GM18498 (cell line): ENCODE data around the gene CLEC1A.

Experiments used
- ATAC-seq: cut with Tn5 transposase; IDR thresholded peaks from one replicate; pipeline ENCODE4 v1.9.1; 2021; ENCODE audit warnings: mild to moderate bottlenecking, moderate library complexity; ENCODE audit not compliant: unreplicated experiment

Gene CLEC1A

GRCh38 chr12:10101648-10102220, 2.9 kb upstream of the CLEC1A start:
- ATAC-seq = no peak

- ATAC-seq = no peak
Measured at GRCh38 chr12:10101042-10101579, 2.3 kb upstream of the CLEC1A start.

- ATAC-seq = no peak
Measured at GRCh38 chr12:10097521-10097920, 1.3 kb downstream of the CLEC1A start.

DNA sequence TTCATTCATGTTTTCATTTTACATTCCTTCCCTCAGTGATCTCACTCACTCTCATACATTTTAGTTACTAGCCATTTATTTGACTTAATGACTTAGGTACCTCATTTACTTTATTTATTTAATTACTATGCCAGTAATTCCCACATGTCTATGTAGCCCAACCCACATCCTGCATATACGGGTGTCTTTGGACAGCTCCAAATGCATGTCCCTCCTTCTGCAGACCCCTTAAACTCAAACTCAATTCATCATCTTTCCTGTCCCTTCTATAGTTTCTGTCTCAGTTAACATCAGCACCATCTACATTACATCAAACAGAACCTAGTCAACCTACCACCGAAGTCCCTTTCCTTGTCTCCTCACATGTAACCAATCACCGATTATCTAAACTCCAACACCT, 2.8 kb downstream of the CLEC1A start:
- no peak for ATAC-seq

- ATAC-seq = no peak
Measured at GRCh38 chr12:10094646-10095395, 4.0 kb downstream of the CLEC1A start.

DNA sequence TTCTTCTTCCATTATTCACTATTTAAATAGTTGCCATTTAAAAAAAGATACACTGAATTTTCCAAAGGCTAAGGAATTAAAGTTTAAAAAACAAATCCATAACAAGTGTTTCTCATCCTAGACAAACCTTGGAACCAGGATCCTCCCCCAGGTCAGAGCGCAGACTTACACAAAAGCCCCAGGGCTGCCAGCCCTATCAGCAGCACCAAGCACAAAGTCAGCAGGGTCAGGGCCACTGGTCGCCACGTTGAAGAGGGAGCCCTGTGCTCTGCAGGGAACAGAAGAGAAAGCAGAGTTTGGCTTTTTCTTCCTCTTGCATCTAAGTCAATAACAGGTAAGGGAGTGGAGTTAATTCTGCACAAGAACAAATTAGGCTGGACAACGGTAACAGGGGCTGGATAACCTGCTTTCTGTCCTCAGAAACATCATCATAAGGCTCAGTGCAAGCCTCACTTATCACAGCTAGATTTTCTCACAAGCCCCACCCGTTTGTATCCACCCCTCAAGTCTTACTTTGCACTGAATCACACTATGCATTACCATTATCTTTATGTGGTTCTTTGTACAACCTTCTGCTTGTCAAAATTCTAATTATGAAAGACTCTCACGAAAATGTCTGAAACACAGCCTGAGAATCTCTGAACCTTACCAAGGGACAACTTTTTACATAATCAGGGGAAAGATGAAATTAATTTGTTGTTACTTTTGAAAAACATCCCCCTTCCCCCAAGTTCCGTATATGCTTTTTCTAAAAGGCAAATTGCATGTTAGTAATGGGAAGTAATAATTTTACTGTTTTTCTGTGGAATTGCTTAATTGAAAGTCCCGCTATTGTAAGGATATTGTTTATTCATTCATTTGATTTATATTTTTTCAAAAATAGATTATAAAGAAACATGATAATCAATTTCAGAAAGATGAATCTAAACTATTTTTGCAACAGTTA, 9.6 kb downstream of the CLEC1A start:
- no peak for ATAC-seq

- ATAC-seq = no peak
Measured at GRCh38 chr12:10088031-10088430, 10.8 kb downstream of the CLEC1A start.

DNA sequence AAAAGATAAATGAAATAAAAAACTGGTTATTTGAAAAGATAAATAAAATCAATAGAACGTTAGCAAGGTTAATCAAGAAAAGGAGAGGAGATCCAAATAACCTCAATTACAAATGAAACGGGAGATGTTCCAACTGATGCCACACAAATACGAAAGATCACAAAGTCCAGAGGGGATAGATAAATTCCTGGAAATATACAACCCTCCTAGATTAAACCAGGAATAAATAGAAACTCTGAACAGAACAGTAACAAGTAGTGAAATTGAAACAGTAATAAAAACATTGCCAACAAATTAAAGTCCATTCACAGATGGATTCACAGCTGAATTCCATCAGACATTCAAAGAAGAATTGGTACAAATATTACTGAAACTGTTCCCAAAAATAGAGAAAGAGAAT, 12.4 kb downstream of the CLEC1A start:
- no peak for ATAC-seq

- no peak for ATAC-seq
Measured at GRCh38 chr12:10084733-10085132, 14.1 kb downstream of the CLEC1A start.

DNA sequence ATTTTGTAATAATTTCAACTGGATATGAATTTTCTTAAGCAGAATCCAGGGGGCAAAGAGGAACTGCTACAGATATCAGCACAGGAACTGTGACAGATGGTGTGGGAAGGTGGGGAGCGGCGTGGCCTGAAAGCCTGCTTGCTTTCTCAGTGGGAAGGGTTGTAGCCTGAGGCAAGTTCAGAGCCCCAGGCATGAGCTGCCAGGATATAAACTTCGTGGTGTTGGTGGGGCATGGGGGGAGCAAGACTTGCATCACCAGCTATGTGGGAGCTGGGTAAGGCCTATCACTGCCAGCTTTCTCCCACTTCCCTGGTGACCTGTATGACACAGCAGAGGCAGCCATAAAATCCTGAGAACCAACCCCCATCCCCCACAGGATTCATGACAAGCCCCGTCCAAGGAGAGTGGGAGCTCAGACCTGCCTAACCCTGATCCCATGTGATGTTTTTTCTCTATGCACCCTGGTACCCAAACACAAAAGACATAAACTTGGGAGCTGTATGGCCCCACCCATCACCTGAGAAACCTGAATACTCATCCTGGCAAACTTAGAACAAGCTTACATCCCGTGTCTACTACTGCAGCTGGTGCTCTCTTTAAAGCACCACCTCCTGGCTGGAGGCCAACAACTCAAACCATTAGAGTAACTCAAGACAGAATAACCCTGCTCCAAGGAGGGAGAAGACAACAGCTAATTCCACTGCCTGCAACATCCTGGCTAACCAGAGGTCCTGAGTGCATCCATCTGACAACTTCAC, 16.5 kb downstream of the CLEC1A start:
- no peak for ATAC-seq

GRCh38 chr12:10075451-10075850, 23.3 kb downstream of the CLEC1A start:
- no peak for ATAC-seq

DNA sequence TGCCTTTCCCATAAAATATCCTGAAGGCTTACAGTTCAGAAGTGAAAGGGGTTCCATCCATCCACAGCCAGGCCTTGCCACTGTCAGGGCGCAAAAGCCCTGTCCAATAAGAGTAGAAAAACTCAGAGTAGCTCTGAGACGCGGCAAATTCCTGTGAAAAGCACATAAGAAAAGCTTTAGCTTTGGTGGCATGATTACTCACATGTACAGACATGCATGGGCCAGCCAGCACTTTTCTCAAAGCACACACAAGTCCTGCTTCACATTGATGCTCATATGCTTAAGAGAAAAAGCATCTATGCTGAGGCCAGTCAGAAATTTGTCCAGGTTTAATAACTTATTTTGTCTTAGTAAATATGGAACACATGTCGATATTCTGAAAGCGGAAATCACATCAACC, 25.5 kb downstream of the CLEC1A start:
- no peak for ATAC-seq

- ATAC-seq = no peak
Measured at GRCh38 chr12:10072131-10072530, 26.7 kb downstream of the CLEC1A start.

DNA sequence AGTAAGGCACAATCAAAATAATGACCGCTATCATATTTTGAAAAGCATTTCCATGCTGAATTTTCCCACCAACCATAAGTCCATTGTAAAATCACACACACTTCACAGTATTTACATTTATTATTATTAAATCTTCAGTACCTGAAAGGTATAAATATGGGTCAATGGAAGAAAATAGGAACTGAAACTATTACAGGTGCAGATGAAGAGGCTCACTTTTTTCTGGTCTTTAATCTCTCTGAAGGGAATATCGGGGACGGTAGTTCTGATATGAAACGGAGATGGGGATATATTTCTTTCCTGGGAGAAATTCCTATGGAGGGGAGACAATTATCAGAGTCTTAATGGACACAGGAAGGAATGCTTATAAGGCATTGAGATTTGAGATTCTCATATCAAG, 28.4 kb downstream of the CLEC1A start:
- no peak for ATAC-seq

DNA sequence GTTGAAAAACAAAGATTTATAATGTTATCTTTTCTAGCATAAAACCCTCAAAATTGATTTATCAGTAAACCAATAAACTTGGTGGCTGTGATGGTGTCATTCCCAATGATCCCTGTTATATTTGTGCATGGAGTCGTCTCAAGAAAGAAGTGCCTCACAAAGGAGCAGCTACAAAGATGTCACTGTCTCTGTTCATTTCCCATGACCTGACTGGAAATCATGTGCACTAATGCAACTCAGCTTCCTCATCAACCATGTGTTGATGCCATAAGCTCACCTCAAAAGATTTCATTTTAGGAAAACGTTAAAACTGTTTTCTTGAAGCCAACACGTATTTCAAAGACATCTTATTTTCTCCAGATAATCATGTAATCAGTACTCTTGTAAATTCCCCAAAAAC, 28.8 kb downstream of the CLEC1A start:
- ATAC-seq = no peak

GRCh38 chr12:10069099-10069498, 29.7 kb downstream of the CLEC1A start:
- no peak for ATAC-seq

DNA sequence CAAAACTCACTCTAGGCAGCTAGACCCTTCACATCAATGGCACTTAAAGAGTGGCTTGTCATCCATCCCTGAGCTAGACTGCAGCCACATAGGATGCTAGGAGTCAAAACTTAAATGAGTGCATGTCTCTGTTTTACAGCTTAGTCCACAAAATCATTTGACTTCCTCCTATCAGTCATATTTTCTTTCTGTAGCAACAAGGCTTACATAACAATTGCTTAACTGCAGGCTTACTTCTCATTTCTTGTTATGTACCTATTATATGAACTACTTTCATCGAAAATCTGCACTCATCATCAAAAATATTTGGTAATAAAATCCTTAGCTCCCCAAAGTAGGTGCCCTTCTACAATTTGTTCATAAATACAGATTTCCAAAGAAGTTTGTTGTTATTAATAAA, 30.1 kb downstream of the CLEC1A start:
- no peak for ATAC-seq

GRCh38 chr12:10067942-10068341, 30.8 kb downstream of the CLEC1A start:
- ATAC-seq = no peak

DNA sequence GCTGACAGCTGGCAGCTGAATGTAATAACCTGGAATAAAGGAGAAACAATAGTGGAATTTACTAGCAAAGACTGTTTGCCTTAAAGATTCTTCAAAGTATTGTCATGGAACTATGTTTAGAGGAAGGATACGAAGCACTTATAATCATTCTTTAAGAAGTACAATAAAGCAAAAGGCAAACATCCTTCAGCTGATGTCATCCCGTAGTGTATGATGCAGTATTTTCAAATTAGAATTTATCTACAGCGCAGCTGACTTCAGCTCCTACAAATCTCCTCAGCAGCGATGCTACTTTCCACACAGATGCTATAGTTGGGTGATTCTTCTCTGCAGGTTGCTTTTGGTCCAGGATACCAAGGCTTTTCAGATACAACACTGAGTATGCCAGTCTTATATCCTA, 31.5 kb downstream of the CLEC1A start:
- no peak for ATAC-seq

GRCh38 chr12:10065241-10065640, 33.5 kb downstream of the CLEC1A start:
- ATAC-seq = no peak

DNA sequence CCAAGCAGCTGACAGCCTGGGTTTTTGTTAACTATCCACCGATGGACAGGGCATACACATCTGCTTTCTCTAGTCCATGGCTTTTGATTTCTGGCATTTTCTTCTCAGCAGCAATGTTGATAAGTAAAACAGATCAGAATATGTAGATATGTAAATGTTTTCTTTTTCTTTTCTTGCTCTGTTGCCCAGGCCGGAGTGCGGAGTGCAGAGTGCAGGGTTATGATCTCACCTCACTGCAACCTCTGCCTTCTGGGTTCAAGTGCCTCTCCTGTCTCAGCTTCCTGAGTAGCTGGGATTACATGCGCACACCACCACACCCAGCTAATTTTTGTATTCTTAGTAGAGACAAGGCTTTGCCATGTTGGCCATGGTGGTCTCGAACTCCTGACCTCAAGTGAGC, 40.4 kb downstream of the CLEC1A start:
- no peak for ATAC-seq
